Measurements from ENCODE around the gene WWOX. TPM values are rescaled to one million over a fixed set of nuclear protein-coding genes. Genes with fewer than 3 reads are reported as not detected.

WWOX gene
- total RNA-seq, 2 experiments from 2014 or later, result 19.1 to 23.7 TPM

DNA sequence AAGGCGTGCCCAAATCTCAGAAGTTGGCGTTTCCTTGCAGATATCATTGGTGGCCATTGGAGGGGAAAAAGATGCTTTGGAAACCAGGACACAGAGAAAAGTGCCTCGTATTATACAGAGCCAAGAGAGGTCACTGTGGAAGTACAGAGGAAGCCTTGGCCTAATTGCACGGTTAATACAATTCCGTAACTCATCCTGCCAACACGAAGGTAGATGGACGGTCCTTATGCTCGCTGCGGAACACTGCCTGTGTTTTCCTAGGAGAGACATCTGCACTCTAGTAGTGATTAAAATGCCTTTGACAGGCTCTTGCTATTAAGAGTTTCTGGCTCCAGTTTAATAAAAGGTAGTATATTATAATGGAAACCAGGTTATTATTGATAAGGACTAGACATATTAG, 536.4 kb downstream of the WWOX start:
- H3K9me3 Mint-ChIP-seq, result peaks cover 3% of the 10 kb centered on the region
- H3K36me3 Mint-ChIP-seq (ENCODE audit: low read depth), result peaks cover 6% of the 10 kb centered on the region
- DNase-seq (no peak), ATAC-seq (no peak)
- ChIA-PET CTCF (no interaction called here), POLR2A (no interaction called here)
- TF ChIP-seq, protein P1, sequence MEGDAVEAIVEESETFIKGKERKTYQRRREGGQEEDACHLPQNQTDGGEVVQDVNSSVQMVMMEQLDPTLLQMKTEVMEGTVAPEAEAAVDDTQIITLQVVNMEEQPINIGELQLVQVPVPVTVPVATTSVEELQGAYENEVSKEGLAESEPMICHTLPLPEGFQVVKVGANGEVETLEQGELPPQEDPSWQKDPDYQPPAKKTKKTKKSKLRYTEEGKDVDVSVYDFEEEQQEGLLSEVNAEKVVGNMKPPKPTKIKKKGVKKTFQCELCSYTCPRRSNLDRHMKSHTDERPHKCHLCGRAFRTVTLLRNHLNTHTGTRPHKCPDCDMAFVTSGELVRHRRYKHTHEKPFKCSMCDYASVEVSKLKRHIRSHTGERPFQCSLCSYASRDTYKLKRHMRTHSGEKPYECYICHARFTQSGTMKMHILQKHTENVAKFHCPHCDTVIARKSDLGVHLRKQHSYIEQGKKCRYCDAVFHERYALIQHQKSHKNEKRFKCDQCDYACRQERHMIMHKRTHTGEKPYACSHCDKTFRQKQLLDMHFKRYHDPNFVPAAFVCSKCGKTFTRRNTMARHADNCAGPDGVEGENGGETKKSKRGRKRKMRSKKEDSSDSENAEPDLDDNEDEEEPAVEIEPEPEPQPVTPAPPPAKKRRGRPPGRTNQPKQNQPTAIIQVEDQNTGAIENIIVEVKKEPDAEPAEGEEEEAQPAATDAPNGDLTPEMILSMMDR (IDR thresholded peaks at IDR 0.05), result no peak
- H3K4me1 Mint-ChIP-seq (ENCODE audit: low read depth), result peaks cover 5% of the 10 kb centered on the region
- H3K4me3 Mint-ChIP-seq, result no peak overlapping the region
- H3K27ac Mint-ChIP-seq, result no peak overlapping the region
- H3K27me3 Mint-ChIP-seq, result peaks cover 4% of the 10 kb centered on the region
- intact Hi-C loops (cut with micrococcal nuclease), result no loop called here

DNA sequence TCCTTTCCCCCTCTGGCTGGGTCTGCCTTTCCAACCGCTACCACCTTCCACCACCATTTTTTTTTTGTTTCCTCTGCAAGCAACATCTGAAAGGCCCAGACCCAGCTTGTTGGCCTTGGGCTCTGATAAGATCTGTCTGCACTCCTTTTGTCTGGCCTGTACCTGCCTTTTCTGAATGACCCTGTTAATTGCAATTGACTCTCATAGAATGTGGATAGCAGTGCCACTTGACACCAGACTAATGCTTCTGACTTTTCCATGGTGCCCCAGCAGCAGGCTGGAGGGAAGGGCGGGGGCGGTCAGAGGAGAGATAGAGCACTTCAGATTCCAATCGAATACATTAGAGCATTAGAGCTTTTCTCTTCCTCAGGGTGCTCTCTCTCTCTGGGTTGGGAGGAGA, 538.9 kb downstream of the WWOX start:
- TF ChIP-seq, protein P1 (IDR thresholded peaks at IDR 0.05), result no peak
- DNase-seq (no peak), ATAC-seq (no peak)
- Mint-ChIP-seq H3K4me3 (no peak overlapping the region), H3K27me3 (peaks cover 4% of the 10 kb centered on the region), H3K4me1 (ENCODE audit: low read depth) (peaks cover 5% of the 10 kb centered on the region), H3K36me3 (ENCODE audit: low read depth) (peaks cover 4% of the 10 kb centered on the region), H3K9me3 (no peaks in the 10 kb centered on the region), H3K27ac (no peak overlapping the region)
- intact Hi-C loops (cut with micrococcal nuclease), result no loop called here
- ChIA-PET CTCF (no interaction called here), POLR2A (no interaction called here)

DNA sequence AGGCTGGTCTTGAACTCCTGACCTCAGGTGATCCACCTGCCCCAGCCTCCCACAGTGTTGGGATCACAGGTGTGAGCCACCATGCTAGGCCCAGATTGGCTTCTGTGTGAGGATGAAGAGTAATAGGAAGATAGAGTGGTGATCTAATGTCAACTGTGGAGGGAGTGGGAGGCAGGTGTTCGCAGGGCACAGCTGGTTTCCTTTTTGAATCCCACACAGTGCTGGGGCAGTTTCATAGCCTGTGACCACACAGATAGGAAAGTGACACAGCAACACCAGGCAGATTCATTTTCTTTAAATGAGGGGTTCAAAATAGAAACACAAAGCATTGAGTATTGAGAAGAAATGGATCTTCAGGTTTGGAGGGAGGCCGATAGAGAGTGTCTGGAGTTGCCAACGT, 540.3 kb downstream of the WWOX start:
- TF ChIP-seq, protein P1 (IDR thresholded peaks at IDR 0.05), result no peak
- ATAC-seq, result peak; percentile 45
- Mint-ChIP-seq H3K27me3 (peaks cover 4% of the 10 kb centered on the region), H3K4me1 (ENCODE audit: low read depth) (peaks cover 5% of the 10 kb centered on the region), H3K27ac (peak overlapping the region; percentile 47), H3K36me3 (ENCODE audit: low read depth) (peaks cover 2% of the 10 kb centered on the region), H3K4me3 (no peak overlapping the region), H3K9me3 (no peaks in the 10 kb centered on the region)
- DNase-seq, result peak; percentile 36
- CTCF ChIA-PET, result no interaction called here
- POLR2A ChIA-PET, result no interaction called here
- intact Hi-C loops (cut with micrococcal nuclease), result no loop called here

DNA sequence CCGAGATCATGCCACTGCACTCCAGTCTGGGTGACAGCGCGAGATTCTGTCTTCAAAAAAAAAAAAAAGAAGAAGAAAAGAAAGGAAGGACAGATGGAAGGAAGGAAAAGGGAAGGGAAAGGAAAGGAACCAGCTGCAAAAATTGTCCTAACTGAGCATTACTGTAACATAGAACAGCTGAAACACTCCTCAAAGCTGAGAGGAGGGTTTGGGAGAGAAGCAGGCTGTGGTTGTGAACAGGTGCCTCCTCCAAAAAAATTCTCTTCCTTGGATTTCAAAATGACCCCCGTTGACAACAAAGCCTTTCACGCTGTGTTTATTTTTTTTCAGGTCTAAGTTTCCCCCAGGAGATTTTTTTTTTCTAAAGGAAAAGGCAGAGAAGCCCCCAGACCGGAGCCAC, 541.4 kb downstream of the WWOX start:
- no peak for ATAC-seq
- peaks cover 2% of the 10 kb centered on the region for H3K36me3 Mint-ChIP-seq (ENCODE audit: low read depth)
- no peak for DNase-seq
- intact Hi-C loops (cut with micrococcal nuclease), result no loop called here
- POLR2A ChIA-PET, result no interaction called here
- H3K4me3 Mint-ChIP-seq, result no peak overlapping the region
- no peak overlapping the region for H3K27ac Mint-ChIP-seq
- CTCF ChIA-PET, result no interaction called here
- H3K9me3 Mint-ChIP-seq, result no peaks in the 10 kb centered on the region
- H3K27me3 Mint-ChIP-seq, result peaks cover 4% of the 10 kb centered on the region
- peaks cover 5% of the 10 kb centered on the region for H3K4me1 Mint-ChIP-seq (ENCODE audit: low read depth)
- TF ChIP-seq, protein P1 (IDR thresholded peaks at IDR 0.05), result no peak

DNA sequence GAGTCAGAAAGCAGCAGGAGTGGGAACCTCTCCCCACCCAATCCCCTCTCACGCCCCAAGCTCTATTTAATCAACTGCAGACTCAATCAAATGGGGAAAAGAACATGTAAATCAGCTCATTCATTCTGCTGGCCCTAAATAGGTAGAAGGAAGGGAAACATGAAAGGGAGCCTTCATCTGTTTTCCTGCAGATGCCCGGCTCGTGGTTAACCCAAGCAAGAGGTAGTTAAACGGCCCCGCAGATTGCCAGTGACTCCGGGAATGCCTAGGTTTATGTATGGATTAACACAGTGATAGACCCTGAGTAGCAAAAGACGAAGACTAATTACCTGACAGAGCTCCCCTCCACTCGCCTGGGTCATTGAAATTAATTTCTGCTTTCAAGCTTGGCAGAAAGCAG, 542.0 kb downstream of the WWOX start:
- ATAC-seq (no peak), DNase-seq (no peak)
- intact Hi-C loops (cut with micrococcal nuclease), result no loop called here
- H3K36me3 Mint-ChIP-seq (ENCODE audit: low read depth), result peaks cover 2% of the 10 kb centered on the region
- no peaks in the 10 kb centered on the region for H3K9me3 Mint-ChIP-seq
- H3K27me3 Mint-ChIP-seq, result peaks cover 4% of the 10 kb centered on the region
- CTCF ChIA-PET, result no interaction called here
- H3K4me3 Mint-ChIP-seq, result no peak overlapping the region
- POLR2A ChIA-PET, result no interaction called here
- TF ChIP-seq, protein P1 (IDR thresholded peaks at IDR 0.05), result no peak
- H3K4me1 Mint-ChIP-seq (ENCODE audit: low read depth), result peaks cover 5% of the 10 kb centered on the region
- no peak overlapping the region for H3K27ac Mint-ChIP-seq

Measured in activated CD8-positive, alpha-beta T cell treated with anti-CD3 and anti-CD28 coated beads for 36 hours (primary cell).